NCI-H2081 (cell line): ENCODE data around the gene CIB4.
A peak's percentile ranks its signal among the peaks of the same experiment; 100 is the strongest.

Source experiments
- DNase-seq, 2 experiments: peaks; one replicate each; lab custom pipeline; 2025; lab: John Stamatoyannopoulos, UW

CIB4 gene

GRCh38 chr2:26640781-26641564 is at the start of gene CIB4:
CIB4 (minus strand) TSS chr2:26641366; CDS start chr2:26641314, 52 bp downstream.
- DNase-seq = no peak

- DNase-seq = peak; percentile 69 to 83
Measured at GRCh38 chr2:26687801-26688200, 46.6 kb upstream of the CIB4 start.

- DNase-seq = peak in 1 of 2 experiments; percentile 69
Measured at GRCh38 chr2:26687328-26687727, 46.2 kb upstream of the CIB4 start.

- DNase-seq = peak; percentile 25 to 60
Measured at GRCh38 chr2:26685989-26686839, 45.0 kb upstream of the CIB4 start.

- DNase-seq = no peak
Measured at GRCh38 chr2:26685341-26685740, 44.2 kb upstream of the CIB4 start.

GRCh38 chr2:26683583-26683982 is 42.4 kb upstream of the CIB4 start:
- no peak for DNase-seq

- DNase-seq = no peak
Measured at GRCh38 chr2:26682155-26682554, 41.0 kb upstream of the CIB4 start.

GRCh38 chr2:26681656-26682055 is 40.5 kb upstream of the CIB4 start:
- DNase-seq = no peak

GRCh38 chr2:26679867-26680266 is 38.7 kb upstream of the CIB4 start:
- no peak for DNase-seq

GRCh38 chr2:26678035-26678434 is 36.9 kb upstream of the CIB4 start:
- no peak for DNase-seq

GRCh38 chr2:26675651-26676255 is 34.6 kb upstream of the CIB4 start:
- DNase-seq = no peak

- DNase-seq = no peak
Measured at GRCh38 chr2:26674771-26675170, 33.6 kb upstream of the CIB4 start.

- no peak for DNase-seq
Measured at GRCh38 chr2:26674002-26674751, 33.0 kb upstream of the CIB4 start.

- no peak for DNase-seq
Measured at GRCh38 chr2:26672818-26673393, 31.7 kb upstream of the CIB4 start.

- no peak for DNase-seq
Measured at GRCh38 chr2:26672112-26672817, 31.1 kb upstream of the CIB4 start.

- DNase-seq = no peak
Measured at GRCh38 chr2:26671691-26672090, 30.5 kb upstream of the CIB4 start.

- no peak for DNase-seq
Measured at GRCh38 chr2:26670931-26671460, 29.8 kb upstream of the CIB4 start.

GRCh38 chr2:26670171-26670570 is 29.0 kb upstream of the CIB4 start:
- no peak for DNase-seq

- DNase-seq = no peak
Measured at GRCh38 chr2:26668856-26669750, 27.9 kb upstream of the CIB4 start.

GRCh38 chr2:26668041-26668440 is 26.9 kb upstream of the CIB4 start:
- no peak for DNase-seq
